Smooth muscle cell (in vitro differentiated cells): ENCODE results near the gene ZBP1. TPM values are rescaled to one million over a fixed set of nuclear protein-coding genes. Genes with fewer than 3 reads are reported as not detected.

Source experiments
- DNase-seq: peaks from one replicate; lab custom pipeline; 2025; ENCODE audit not compliant: unreplicated experiment; lab: John Stamatoyannopoulos, UW
- H2AFZ ChIP-seq: fragments of 200-600 bp; sonication (generic); 2 replicates; pipeline ENCODE4 v1.6.0; 2016; ENCODE audit warnings: antibody characterized with exemption, low read depth, mild to moderate bottlenecking
- H3F3A ChIP-seq: fragments of 200-600 bp; sonication (generic); 2 replicates; pipeline ENCODE4 v1.6.0; 2017; ENCODE audit warnings: antibody characterized with exemption, low read depth
- H3K27ac ChIP-seq: fragments of 200-600 bp; sonication (generic); 2 replicates; pipeline ENCODE4 v1.5.1; 2016; ENCODE audit warnings: low read depth, mild to moderate bottlenecking
- H3K27me3 ChIP-seq: fragments of 200-600 bp; sonication (generic); 2 replicates; pipeline ENCODE4 v1.6.1; 2016; ENCODE audit warnings: low read depth, mild to moderate bottlenecking
- H3K36me3 ChIP-seq: fragments of 200-600 bp; sonication (generic); 2 replicates; pipeline ENCODE4 v1.5.1; 2016; ENCODE audit warnings: low read depth
- H3K4me1 ChIP-seq: fragments of 200-600 bp; sonication (generic); 2 replicates; pipeline ENCODE4 v1.5.1; 2016; ENCODE audit warnings: low read depth
- H3K4me2 ChIP-seq: fragments of 200-600 bp; sonication (generic); 2 replicates; pipeline ENCODE4 v1.6.0; 2016; ENCODE audit warnings: mild to moderate bottlenecking
- H3K4me3 ChIP-seq: fragments of 200-600 bp; sonication (generic); 2 replicates; pipeline ENCODE4 v1.5.1; 2016; ENCODE audit warnings: mild to moderate bottlenecking
- H3K79me2 ChIP-seq: fragments of 200-600 bp; sonication (generic); 2 replicates; pipeline ENCODE4 v1.6.0; 2016; ENCODE audit warnings: low read depth, mild to moderate bottlenecking
- H3K9ac ChIP-seq: fragments of 200-600 bp; sonication (generic); 2 replicates; pipeline ENCODE4 v1.6.0; 2016; ENCODE audit warnings: low read depth
- H3K9me3 ChIP-seq: fragments of 200-600 bp; sonication (generic); replicated peaks from 2 replicates; pipeline ENCODE4 v1.5.1; 2016; ENCODE audit warnings: low read depth
- H4K20me1 ChIP-seq: fragments of 200-600 bp; sonication (generic); 2 replicates; pipeline ENCODE4 v1.6.0; 2016; ENCODE audit warnings: low read depth
- CTCF ChIP-seq: fragments of 200-600 bp; sonication (generic); IDR thresholded peaks from 2 replicates; pipeline ENCODE4 v1.5.1; 2017; ENCODE audit warnings: borderline replicate concordance, mild to moderate bottlenecking, antibody characterized with exemption; ENCODE audit not compliant: insufficient read depth, poor library complexity, severe bottlenecking
- WGBS: methylation state at CpG from one replicate; pipeline ENCODE4 v1.1.7; 2016; ENCODE audit warnings: low lambda C conversion rate; 5-methylcytosine and 5-hydroxymethylcytosine counted together
- polyA plus RNA-seq: library from polyadenylated mRNA; unstranded; fragments of >200 nt; fragmentation: Nextera tagmentation; extraction: Ambion mirVana; gene quantifications from 2 replicates; pipeline ENCODE4 v1.2.1, GENCODE V29; 2016
- total RNA-seq: library from RNA; depleted of rRNA; stranded (reverse); fragments of >200 nt; gene quantifications from 2 replicates; pipeline ENCODE4 v1.2.3, GENCODE V29; 2014

Gene ZBP1
- total and polyA plus RNA-seq, 2 experiments from 2014 or later: not detected

DNA sequence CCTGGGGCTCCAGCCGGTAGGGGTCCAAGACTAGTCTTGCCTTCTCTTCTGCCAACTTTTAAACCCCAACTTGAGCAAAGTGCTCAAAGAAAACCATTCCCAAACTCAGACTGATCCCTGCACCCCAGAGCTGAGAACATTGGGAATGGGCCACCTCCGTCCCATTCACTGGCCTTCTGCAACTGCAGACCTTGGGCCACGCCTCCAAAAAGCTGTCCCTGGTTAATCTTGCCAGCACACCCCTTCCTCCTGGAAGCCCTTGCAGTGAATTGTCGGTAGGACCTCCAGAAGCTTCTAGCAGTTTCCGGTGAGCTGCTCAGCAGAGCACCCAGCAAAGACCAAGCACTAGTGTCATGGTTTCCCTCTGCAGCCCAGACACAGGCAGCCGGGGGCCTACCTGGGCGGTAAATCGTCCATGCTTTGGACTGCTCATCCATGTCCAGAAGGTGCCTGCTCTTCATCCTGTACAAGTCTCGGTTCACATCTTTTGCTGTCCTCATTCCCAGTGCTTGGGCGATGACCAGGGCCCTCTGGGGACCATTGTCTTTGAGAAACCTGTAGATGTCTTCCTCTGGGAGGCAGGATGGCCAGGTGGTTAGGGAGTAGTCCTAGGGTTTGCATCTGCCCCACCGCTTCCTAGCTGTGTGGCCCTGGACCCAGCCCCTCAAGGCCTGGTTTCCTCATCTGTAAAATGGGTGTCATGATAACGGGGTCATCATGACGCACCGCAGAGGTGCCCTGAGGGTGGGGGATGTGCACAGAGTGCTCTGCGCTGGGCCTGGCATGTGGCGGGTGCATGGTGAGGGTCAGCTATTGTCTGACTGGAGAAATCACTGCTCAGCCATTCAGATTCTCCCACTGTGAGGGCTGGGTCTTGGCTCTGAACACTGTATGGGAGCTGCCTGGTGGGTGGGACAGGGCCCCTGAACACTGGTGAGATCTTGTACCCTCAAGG is 5.5 kb downstream of the ZBP1 start:
- H3K9me3 ChIP-seq: no peaks in the 10 kb centered on the region
- H3K4me3 ChIP-seq: no peak overlapping the region
- no peak overlapping the region for H3K9ac ChIP-seq
- WGBS: 93% methylated on average over 16 of the region's 16 CpGs
- H3K27ac ChIP-seq: no peak overlapping the region
- no peak overlapping the region for H2AFZ ChIP-seq
- H3K79me2 ChIP-seq: no peaks in the 10 kb centered on the region
- no peak overlapping the region for H3K4me2 ChIP-seq
- no peaks in the 10 kb centered on the region for H3F3A ChIP-seq
- TF ChIP-seq CTCF: no peak
- H3K4me1 ChIP-seq: no peaks in the 10 kb centered on the region
- peaks cover 4% of the 10 kb centered on the region for H3K27me3 ChIP-seq
- no peaks in the 10 kb centered on the region for H3K36me3 ChIP-seq
- DNase-seq: no peak
- H4K20me1 ChIP-seq: no peaks in the 10 kb centered on the region

DNA sequence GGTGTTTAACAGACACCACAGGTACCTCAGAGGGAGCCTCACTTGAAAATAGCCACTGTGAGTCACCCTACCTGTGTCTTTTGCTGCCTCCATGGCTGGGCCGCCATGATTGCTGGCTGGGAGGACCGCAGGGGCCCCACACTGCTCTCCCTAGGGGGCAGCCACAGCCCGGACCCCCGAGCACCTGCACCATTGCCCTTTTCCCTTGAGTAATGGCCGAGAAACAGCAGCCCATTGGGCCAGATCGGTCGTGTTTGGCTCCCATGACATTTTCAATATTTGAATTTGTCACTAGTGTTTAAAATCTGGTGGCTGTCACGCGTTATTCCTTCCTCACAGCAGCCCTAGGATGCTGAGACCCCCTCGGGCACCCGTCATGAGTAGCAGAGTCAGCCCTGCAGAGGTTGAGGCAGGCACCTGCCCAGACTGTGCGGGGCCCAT is 6.7 kb downstream of the ZBP1 start:
- Histone ChIP-seq H3F3A (no peaks in the 10 kb centered on the region), H3K9ac (no peak overlapping the region), H3K4me2 (no peak overlapping the region), H3K27me3 (peaks cover 4% of the 10 kb centered on the region), H3K9me3 (no peaks in the 10 kb centered on the region), H2AFZ (no peak overlapping the region), H3K4me3 (no peak overlapping the region), H3K4me1 (no peaks in the 10 kb centered on the region), H3K79me2 (no peaks in the 10 kb centered on the region), H3K27ac (no peak overlapping the region), H4K20me1 (no peaks in the 10 kb centered on the region), H3K36me3 (no peaks in the 10 kb centered on the region)
- DNase-seq: no peak
- no peak for TF ChIP-seq CTCF
- WGBS: 89% methylated on average over 12 of the region's 12 CpGs

GRCh38 chr20:57612916-57613315 is 7.3 kb downstream of the ZBP1 start:
- no peak overlapping the region for H3K9ac ChIP-seq
- H3K4me2 ChIP-seq: no peak overlapping the region
- H3K79me2 ChIP-seq: no peaks in the 10 kb centered on the region
- H4K20me1 ChIP-seq: no peaks in the 10 kb centered on the region
- H3F3A ChIP-seq: no peaks in the 10 kb centered on the region
- no peaks in the 10 kb centered on the region for H3K9me3 ChIP-seq
- WGBS: 98% methylated on average over 7 of the region's 7 CpGs
- H3K27me3 ChIP-seq: peaks cover 5% of the 10 kb centered on the region
- no peaks in the 10 kb centered on the region for H3K4me1 ChIP-seq
- H3K4me3 ChIP-seq: no peak overlapping the region
- TF ChIP-seq CTCF: no peak
- no peak for DNase-seq
- no peak overlapping the region for H3K27ac ChIP-seq
- H2AFZ ChIP-seq: no peak overlapping the region
- no peaks in the 10 kb centered on the region for H3K36me3 ChIP-seq
